ENCODE data around the gene RMC1. TPM values are rescaled to one million over a fixed set of nuclear protein-coding genes. Genes with fewer than 3 reads are reported as not detected.

The RMC1 gene
- total and polyA plus RNA-seq, 2 of the 13 experiments (the other 11 are each of a cell fraction or from before 2014, with no cell fraction given), result 9.4 to 19.5 TPM

- Histone ChIP-seq H3K79me2 (ENCODE audit: insufficient read depth, low read length) (no peaks in the 10 kb centered on the region), H4K20me1 (ENCODE audit: insufficient read depth, low read length) (no peaks in the 10 kb centered on the region), H3K27ac (ENCODE audit: extremely low read length, insufficient read depth, low read length) (no peak overlapping the region), H3K9ac (ENCODE audit: insufficient read depth, low read depth, low read length) (no peak overlapping the region), H2AFZ (ENCODE audit: low read length) (no peak overlapping the region), H3K9me3 (ENCODE audit: low read length) (no peaks in the 10 kb centered on the region), H3K36me3 (replicated peaks in 1 of 2; ENCODE audit: control insufficient read depth in 1 of 2, insufficient read depth in 2 of 2, low read length in 2 of 2) (peaks cover 35 to 91% of the 10 kb centered on the region in 2 experiments), H3K27me3 (ENCODE audit: control insufficient read depth in 1 of 2, insufficient read depth in 2 of 2, low read length in 2 of 2) (no peaks in the 10 kb centered on the region), H3K4me2 (ENCODE audit: low read depth, low read length) (no peak overlapping the region), H3K4me3 (replicated peaks in 1 of 3; ENCODE audit: insufficient read depth in 1 of 3, low read depth in 2 of 3, low read length in 3 of 3) (no peak overlapping the region), H3K4me1 (ENCODE audit: insufficient read depth, low read length) (peaks cover 28% of the 10 kb centered on the region)
- BruUV-seq (replicated peaks), result no TSS peak
- no peak for FAIRE-seq
- ChIA-PET CTCF (ENCODE audit: low intra/inter-chr PET ratio, low total read pairs) (no interaction called here), POLR2A (interaction anchor here (0.9 kb wide), 1 partner anchor 11 kb away, joined by 3 read pairs; no protein-coding TSS in a partner anchor)
- intact Hi-C loops (cut with micrococcal nuclease; ENCODE audit: unreplicated experiment), result no loop called here
- ATAC-seq, result no peak
- no peak for DNase-seq (ENCODE audit: low spot score)
- in situ Hi-C loops (cut with HindIII; ENCODE audit: extremely low pct_ligation_motif_present, low pct_unique_long_range_greater_than_20kb), result no loop called here
- WGBS (ENCODE audit: low lambda C conversion rate), result 92% methylated on average over 5 of the region's 5 CpGs
- TF ChIP-seq ZNF275 (CRISPR knock-in tag; IDR thresholded peaks at IDR 0.05; ENCODE audit: borderline replicate concordance) (no peak), RNF2 (conservative IDR thresholded peaks at IDR 0.05; ENCODE audit: low read depth) (no peak), DNMT3B (CRISPR knock-in tag; conservative IDR thresholded peaks at IDR 0.05) (no peak), HNF4G (IDR thresholded peaks at IDR 0.05; ENCODE audit: borderline replicate concordance, low read depth, low read length) (no peak), HNF4G (CRISPR knock-in tag; IDR thresholded peaks at IDR 0.05; ENCODE audit: borderline replicate concordance, low read depth) (no peak), ZNF256 (CRISPR knock-in tag; conservative IDR thresholded peaks at IDR 0.05) (no peak), NR1H2 (CRISPR knock-in tag; IDR thresholded peaks at IDR 0.05; ENCODE audit: borderline replicate concordance, low read depth) (no peak), ZC3H13 (CRISPR knock-in tag; IDR thresholded peaks at IDR 0.05) (no peak), TOPORS (CRISPR knock-in tag; IDR thresholded peaks at IDR 0.05) (no peak), ZNF761 (CRISPR knock-in tag; conservative IDR thresholded peaks at IDR 0.05) (no peak), ZFP37 (CRISPR knock-in tag; IDR thresholded peaks at IDR 0.05; ENCODE audit: borderline replicate concordance) (no peak), ZNF674 (CRISPR knock-in tag; IDR thresholded peaks at IDR 0.05; ENCODE audit: low read depth) (no peak), MIER2 (CRISPR knock-in tag; IDR thresholded peaks at IDR 0.05) (no peak), SKI (IDR thresholded peaks at IDR 0.05; ENCODE audit: partially characterized antibody) (no peak), SRSF9 (IDR thresholded peaks at IDR 0.05; ENCODE audit: borderline replicate concordance, insufficient read depth, low read depth, low read length, poor library complexity, severe bottlenecking) (no peak), FOXO4 (CRISPR knock-in tag; conservative IDR thresholded peaks at IDR 0.05) (no peak), ZNF660 (CRISPR knock-in tag; IDR thresholded peaks at IDR 0.05; ENCODE audit: borderline replicate concordance, low read depth) (no peak), ZNF296 (CRISPR knock-in tag; conservative IDR thresholded peaks at IDR 0.05) (no peak)
- TF ChIP-seq, protein P1, sequence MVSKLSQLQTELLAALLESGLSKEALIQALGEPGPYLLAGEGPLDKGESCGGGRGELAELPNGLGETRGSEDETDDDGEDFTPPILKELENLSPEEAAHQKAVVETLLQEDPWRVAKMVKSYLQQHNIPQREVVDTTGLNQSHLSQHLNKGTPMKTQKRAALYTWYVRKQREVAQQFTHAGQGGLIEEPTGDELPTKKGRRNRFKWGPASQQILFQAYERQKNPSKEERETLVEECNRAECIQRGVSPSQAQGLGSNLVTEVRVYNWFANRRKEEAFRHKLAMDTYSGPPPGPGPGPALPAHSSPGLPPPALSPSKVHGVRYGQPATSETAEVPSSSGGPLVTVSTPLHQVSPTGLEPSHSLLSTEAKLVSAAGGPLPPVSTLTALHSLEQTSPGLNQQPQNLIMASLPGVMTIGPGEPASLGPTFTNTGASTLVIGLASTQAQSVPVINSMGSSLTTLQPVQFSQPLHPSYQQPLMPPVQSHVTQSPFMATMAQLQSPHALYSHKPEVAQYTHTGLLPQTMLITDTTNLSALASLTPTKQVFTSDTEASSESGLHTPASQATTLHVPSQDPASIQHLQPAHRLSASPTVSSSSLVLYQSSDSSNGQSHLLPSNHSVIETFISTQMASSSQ (IDR thresholded peaks at IDR 0.05; ENCODE audit: low read depth), result no peak
- TF ChIP-seq, protein P1 (CRISPR knock-in tag; IDR thresholded peaks at IDR 0.05; ENCODE audit: borderline replicate concordance), result no peak
These were observed 37.6 kb downstream of the RMC1 start for GRCh38 chr18:23540867-23541266.

Data from HepG2 (cell line).